Sigmoid colon (tissue), 7 donors: ENCODE data around the gene IVD. TPM values are rescaled to one million over a fixed set of nuclear protein-coding genes. Genes with fewer than 3 reads are reported as not detected.
A peak's percentile ranks its signal among the peaks of the same experiment; 100 is the strongest.

ENCODE experiments used
- DNase-seq: peaks from one replicate; pipeline ENCODE4 v3.0.0-alpha.2; 2019
- H3K27ac ChIP-seq, 4 donors: fragments of 200-600 bp; sonication (generic); one replicate each; pipeline ENCODE4 v1.5.1; 2016 to 2019; ENCODE audit warnings: mild to moderate bottlenecking in 1 of 4
- H3K27me3 ChIP-seq, 3 donors: fragments of 200-600 bp; sonication (generic); one replicate each; pipeline ENCODE4 v1.5.1; 2019; ENCODE audit warnings: mild to moderate bottlenecking in 1 of 3
- H3K36me3 ChIP-seq, 4 donors: fragments of 200-600 bp; sonication (generic); one replicate each; pipeline ENCODE4 v1.5.1; 2016 to 2019
- H3K4me1 ChIP-seq, 4 donors: fragments of 200-600 bp; sonication (generic); one replicate each; pipeline ENCODE4 v1.5.1; 2017 to 2019
- H3K4me3 ChIP-seq, 4 donors: fragments of 200-600 bp; sonication (generic); one replicate each; pipeline ENCODE4 v1.5.1; 2017 to 2019; ENCODE audit warnings: mild to moderate bottlenecking in 2 of 4, moderate library complexity in 1 of 4
- H3K9me3 ChIP-seq, 4 donors: fragments of 200-600 bp in 3 of 4; sonication (generic) in 3 of 4; one replicate each; pipeline versions ENCODE4 v1.5.1 to v1.6.1; 2013 to 2019
- EP300 ChIP-seq, 4 donors: sonication (generic); formaldehyde crosslinking; IDR thresholded peaks; one replicate each; pipeline ENCODE4 v1.6.1; 2017; ENCODE audit warnings: antibody characterized with exemption in 4 of 4
- POLR2A ChIP-seq, 2 donors: fragments of 450-650 bp; IDR thresholded peaks; one replicate each; pipeline ENCODE4 v1.6.1; 2016; ENCODE audit warnings: antibody characterized with exemption in 2 of 2, mild to moderate bottlenecking in 2 of 2, moderate library complexity in 2 of 2
- POLR2AphosphoS5 ChIP-seq, 4 donors: sonication (generic); formaldehyde crosslinking; IDR thresholded peaks; one replicate each; pipeline ENCODE4 v1.6.1; 2017; ENCODE audit warnings: antibody characterized with exemption in 4 of 4
- WGBS, 2 donors: extraction: QIAGEN DNeasy Blood & Tissue Kit; methylation state at CpG; one replicate each; pipeline ENCODE4 v1.1.7; 2013; 5-methylcytosine and 5-hydroxymethylcytosine counted together
- intact Hi-C: fragments of 100-400 bp; cut with DNase I; formaldehyde crosslinking; loops from one replicate; pipeline ENCODE4 v1.15.1; 2023
- polyA plus RNA-seq, 3 donors: library from polyadenylated mRNA; stranded (reverse); fragments of 200-250 nt; gene quantifications; one replicate each; pipeline ENCODE4 v1.2.3, GENCODE V29; 2013
- total RNA-seq, 4 donors: library from RNA; depleted of rRNA; stranded (reverse); fragments of >200 nt; gene quantifications; one replicate each; pipeline ENCODE4 v1.1.0, GENCODE V29; 2016
- TF ChIP-seq, protein P1 (sequence below), 4 experiments: fragments of 450-650 bp in 3 of 4; fragments of 200-600 bp in 1 of 4; IDR thresholded peaks; one replicate each; pipeline ENCODE4 v1.5.1; 2016 to 2019; ENCODE audit warnings: antibody characterized with exemption in 4 of 4, mild to moderate bottlenecking in 3 of 4, moderate library complexity in 2 of 4
- donor health status: healthy with polysubstance abuse.
- donor health status: Bipolar disorder and iron deficiency.
- donor health status: healthy.

Gene IVD
- total and polyA plus RNA-seq, 7 donors = 28.8 to 59.9 (median 50.8) TPM

DNA sequence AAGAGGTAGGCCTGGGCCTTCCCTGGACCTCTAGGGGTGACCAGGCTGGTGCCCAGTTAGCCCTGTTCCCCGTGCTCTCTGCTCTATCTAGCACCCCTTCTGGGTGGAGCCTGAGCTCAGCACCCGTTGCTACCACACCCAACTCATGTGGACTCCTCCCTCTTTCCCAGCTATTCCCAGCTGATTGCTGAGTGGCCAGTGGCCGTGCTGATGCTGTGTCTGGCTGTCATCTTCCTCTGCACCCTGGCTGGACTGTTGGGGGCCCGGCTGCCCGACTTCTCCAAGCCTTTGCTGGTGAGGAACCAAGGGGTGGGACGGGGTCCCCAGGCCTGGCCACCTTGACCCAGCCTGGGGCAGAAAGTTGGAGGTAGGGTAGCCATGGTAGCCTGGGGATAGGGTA is 41.3 kb upstream of the IVD start:
- Histone ChIP-seq H3K36me3 (no peaks in the 10 kb centered on the region), H3K27me3 (no peaks in the 10 kb centered on the region), H3K4me1 (peaks cover 0 to 23% (median 21%) of the 10 kb centered on the region in 4 donors), H3K27ac (no peak overlapping the region), H3K4me3 (no peak overlapping the region), H3K9me3 (no peaks in the 10 kb centered on the region)
- no peak for DNase-seq
- intact Hi-C loops = no loop called here
- no peak for TF ChIP-seq POLR2AphosphoS5 (IDR thresholded peaks at IDR 0.05)
- TF ChIP-seq POLR2A (IDR thresholded peaks at IDR 0.05) = no peak
- TF ChIP-seq, protein P1, sequence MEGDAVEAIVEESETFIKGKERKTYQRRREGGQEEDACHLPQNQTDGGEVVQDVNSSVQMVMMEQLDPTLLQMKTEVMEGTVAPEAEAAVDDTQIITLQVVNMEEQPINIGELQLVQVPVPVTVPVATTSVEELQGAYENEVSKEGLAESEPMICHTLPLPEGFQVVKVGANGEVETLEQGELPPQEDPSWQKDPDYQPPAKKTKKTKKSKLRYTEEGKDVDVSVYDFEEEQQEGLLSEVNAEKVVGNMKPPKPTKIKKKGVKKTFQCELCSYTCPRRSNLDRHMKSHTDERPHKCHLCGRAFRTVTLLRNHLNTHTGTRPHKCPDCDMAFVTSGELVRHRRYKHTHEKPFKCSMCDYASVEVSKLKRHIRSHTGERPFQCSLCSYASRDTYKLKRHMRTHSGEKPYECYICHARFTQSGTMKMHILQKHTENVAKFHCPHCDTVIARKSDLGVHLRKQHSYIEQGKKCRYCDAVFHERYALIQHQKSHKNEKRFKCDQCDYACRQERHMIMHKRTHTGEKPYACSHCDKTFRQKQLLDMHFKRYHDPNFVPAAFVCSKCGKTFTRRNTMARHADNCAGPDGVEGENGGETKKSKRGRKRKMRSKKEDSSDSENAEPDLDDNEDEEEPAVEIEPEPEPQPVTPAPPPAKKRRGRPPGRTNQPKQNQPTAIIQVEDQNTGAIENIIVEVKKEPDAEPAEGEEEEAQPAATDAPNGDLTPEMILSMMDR (IDR thresholded peaks at IDR 0.05) = no peak
- TF ChIP-seq EP300 (IDR thresholded peaks at IDR 0.05) = no peak
- 54 to 67% methylated on average over 6 of the region's 6 CpGs for WGBS, 2 donors

DNA sequence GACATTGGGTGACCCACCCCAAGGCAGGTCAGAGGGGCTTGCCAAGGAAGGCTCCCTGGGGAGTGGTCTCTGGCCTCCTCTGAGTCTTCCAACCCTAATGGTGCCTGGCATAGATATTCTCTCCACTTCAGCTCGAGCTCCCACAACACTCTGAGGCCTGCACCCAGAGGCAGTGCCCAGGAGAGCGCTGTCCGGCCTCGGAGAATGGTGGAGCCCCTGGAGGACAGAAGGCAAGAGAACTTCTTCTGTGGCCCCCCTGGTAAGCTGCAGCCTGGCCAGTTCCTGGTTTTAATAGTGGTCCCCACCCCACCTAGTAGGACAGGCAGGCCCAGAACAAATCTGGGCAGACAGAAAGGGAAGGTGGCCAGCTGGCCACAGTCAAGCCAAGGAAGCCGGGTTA is 40.6 kb upstream of the IVD start:
- Histone ChIP-seq H3K36me3 (no peaks in the 10 kb centered on the region), H3K4me1 (peaks cover 0 to 23% (median 21%) of the 10 kb centered on the region in 4 donors), H3K27me3 (no peaks in the 10 kb centered on the region), H3K4me3 (no peak overlapping the region), H3K9me3 (no peaks in the 10 kb centered on the region), H3K27ac (no peak overlapping the region)
- no peak for DNase-seq
- TF ChIP-seq, protein P1 (IDR thresholded peaks at IDR 0.05) = no peak
- TF ChIP-seq POLR2AphosphoS5 (IDR thresholded peaks at IDR 0.05) (no peak), POLR2A (IDR thresholded peaks at IDR 0.05) (no peak), EP300 (IDR thresholded peaks at IDR 0.05) (no peak)
- WGBS, 2 donors = 92 to 95% methylated on average over 5 of the region's 5 CpGs
- intact Hi-C loops = no loop called here

GRCh38 chr15:40365624-40366456 is 39.8 kb upstream of the IVD start:
- intact Hi-C loops = loop anchor here (2.0 kb wide), 1 partner anchor 45 kb away; no protein-coding TSS in a partner anchor
- H3K4me1 ChIP-seq = peaks cover 0 to 23% (median 21%) of the 10 kb centered on the region in 4 donors
- 89 to 93% methylated on average over 11 of the region's 11 CpGs for WGBS, 2 donors
- no peaks in the 10 kb centered on the region for H3K27me3 ChIP-seq
- H3K27ac ChIP-seq = peak overlapping the region in 2 of 4 donors; percentile 76 to 82
- H3K4me3 ChIP-seq = no peak overlapping the region
- H3K9me3 ChIP-seq = no peaks in the 10 kb centered on the region
- DNase-seq = no peak
- no peaks in the 10 kb centered on the region for H3K36me3 ChIP-seq
- no peak for TF ChIP-seq POLR2A (IDR thresholded peaks at IDR 0.05)

GRCh38 chr15:40366457-40367370 is 38.9 kb upstream of the IVD start:
- Histone ChIP-seq H3K4me3 (no peak overlapping the region), H3K36me3 (no peaks in the 10 kb centered on the region), H3K4me1 (peaks cover 0 to 23% (median 21%) of the 10 kb centered on the region in 4 donors), H3K27ac (peak overlapping the region in 3 of 4 donors; percentile 73 to 82 (median 76)), H3K27me3 (no peaks in the 10 kb centered on the region), H3K9me3 (no peaks in the 10 kb centered on the region)
- intact Hi-C loops = loop anchor here (2.0 kb wide), 1 partner anchor 46 kb away; no protein-coding TSS in a partner anchor
- 78 to 95% methylated on average over 14 of the region's 14 CpGs for WGBS, 2 donors
- DNase-seq = peak; percentile 89
- TF ChIP-seq, protein P1 (IDR thresholded peaks at IDR 0.05) = no peak
- TF ChIP-seq POLR2A (IDR thresholded peaks at IDR 0.05) = no peak
- no peak for TF ChIP-seq EP300 (IDR thresholded peaks at IDR 0.05)
- TF ChIP-seq POLR2AphosphoS5 (IDR thresholded peaks at IDR 0.05) = peak in 2 of 4 donors; percentile 48 to 57

GRCh38 chr15:40367371-40367685 is 38.3 kb upstream of the IVD start:
- DNase-seq = no peak
- no peaks in the 10 kb centered on the region for H3K9me3 ChIP-seq
- TF ChIP-seq EP300 (IDR thresholded peaks at IDR 0.05) (no peak), POLR2AphosphoS5 (IDR thresholded peaks at IDR 0.05) (no peak), POLR2A (IDR thresholded peaks at IDR 0.05) (no peak)
- TF ChIP-seq, protein P1 (IDR thresholded peaks at IDR 0.05) = no peak
- H3K36me3 ChIP-seq = no peaks in the 10 kb centered on the region
- WGBS, 2 donors = 64 to 71% methylated on average over 5 of the region's 5 CpGs
- peaks cover 0 to 23% (median 21%) of the 10 kb centered on the region in 4 donors for H3K4me1 ChIP-seq
- peak overlapping the region in 3 of 4 donors; percentile 34 to 48 (median 41) for H3K4me3 ChIP-seq
- peak overlapping the region in 3 of 4 donors; percentile 73 to 82 (median 76) for H3K27ac ChIP-seq
- no peaks in the 10 kb centered on the region for H3K27me3 ChIP-seq
- intact Hi-C loops = loop anchor here (2.0 kb wide), 1 partner anchor 47 kb away; no protein-coding TSS in a partner anchor
